ENCODE results near the gene RAPGEF1. TPM values are rescaled to one million over a fixed set of nuclear protein-coding genes. Genes with fewer than 3 reads are reported as not detected.

The RAPGEF1 gene
- total and polyA plus RNA-seq, 7 donors = 14.4 to 58.2 (median 45.3) TPM

GRCh38 chr9:131677444-131678180, 62.3 kb downstream of the RAPGEF1 start:
- Histone ChIP-seq H3K4me1 (peaks cover 0 to 76% (median 59%) of the 10 kb centered on the region in 4 donors), H3K27ac (peak overlapping the region; percentile 70 to 88 (median 78)), H3K27me3 (no peaks in the 10 kb centered on the region), H3K36me3 (no peaks in the 10 kb centered on the region), H3K4me3 (no peak overlapping the region), H3K9me3 (no peaks in the 10 kb centered on the region)
- TF ChIP-seq POLR2A (IDR thresholded peaks at IDR 0.05) = no peak
- TF ChIP-seq CTCF (IDR thresholded peaks at IDR 0.05) = no peak
- peak in 1 of 4 donors; percentile 39 for TF ChIP-seq POLR2AphosphoS5 (IDR thresholded peaks at IDR 0.05)
- TF ChIP-seq EP300 (IDR thresholded peaks at IDR 0.05) = peak in 1 of 4 donors; percentile 2
- WGBS, 2 donors = 36 to 67% methylated on average over 9 of the region's 9 CpGs
- no peak for DNase-seq
- intact Hi-C loops (cut with DNase I) = loop anchor here (5.0 kb wide), 1 partner anchor 55 kb away; no protein-coding TSS in a partner anchor

- Histone ChIP-seq H3K36me3 (no peaks in the 10 kb centered on the region), H3K9me3 (no peaks in the 10 kb centered on the region), H3K4me3 (no peak overlapping the region), H3K27ac (peak overlapping the region; percentile 70 to 88 (median 78)), H3K4me1 (peaks cover 0 to 76% (median 61%) of the 10 kb centered on the region in 4 donors), H3K27me3 (no peaks in the 10 kb centered on the region)
- intact Hi-C loops (cut with DNase I) = loop anchor here (5.0 kb wide), 1 partner anchor 55 kb away; no protein-coding TSS in a partner anchor
- no peak for TF ChIP-seq POLR2A (IDR thresholded peaks at IDR 0.05)
- TF ChIP-seq EP300 (IDR thresholded peaks at IDR 0.05) = no peak
- no peak for TF ChIP-seq POLR2AphosphoS5 (IDR thresholded peaks at IDR 0.05)
- TF ChIP-seq CTCF (IDR thresholded peaks at IDR 0.05) = no peak
- DNase-seq = no peak
- WGBS, 2 donors = 52 to 64% methylated on average over 4 of the region's 4 CpGs
These were observed 62.8 kb downstream of the RAPGEF1 start for GRCh38 chr9:131677049-131677443.

GRCh38 chr9:131676431-131676972, 63.4 kb downstream of the RAPGEF1 start:
- WGBS, 2 donors = 40 to 72% methylated on average over 6 of the region's 6 CpGs
- TF ChIP-seq CTCF (IDR thresholded peaks at IDR 0.05) (no peak), EP300 (IDR thresholded peaks at IDR 0.05) (peak in 1 of 4 donors; percentile 16), POLR2AphosphoS5 (IDR thresholded peaks at IDR 0.05) (peak in 1 of 4 donors; percentile 45)
- no peak for DNase-seq
- H3K9me3 ChIP-seq = no peaks in the 10 kb centered on the region
- H3K27me3 ChIP-seq = no peaks in the 10 kb centered on the region
- H3K36me3 ChIP-seq = no peaks in the 10 kb centered on the region
- intact Hi-C loops (cut with DNase I) = loop anchor here (5.0 kb wide), 1 partner anchor 56 kb away; no protein-coding TSS in a partner anchor
- H3K4me3 ChIP-seq = no peak overlapping the region
- peak overlapping the region; percentile 70 to 88 (median 78) for H3K27ac ChIP-seq
- H3K4me1 ChIP-seq = peaks cover 0 to 77% (median 58%) of the 10 kb centered on the region in 4 donors

- H3K4me3 ChIP-seq = no peak overlapping the region
These were observed 64.3 kb downstream of the RAPGEF1 start for GRCh38 chr9:131675437-131676022.

More at GRCh38 chr9:131675437-131676022, 64.3 kb downstream of the RAPGEF1 start:
- no peak for DNase-seq
- Histone ChIP-seq H3K27ac (peak overlapping the region; percentile 70 to 88 (median 78)), H3K36me3 (no peaks in the 10 kb centered on the region), H3K27me3 (no peaks in the 10 kb centered on the region), H3K4me1 (peaks cover 0 to 77% (median 63%) of the 10 kb centered on the region in 4 donors), H3K9me3 (no peaks in the 10 kb centered on the region)
- intact Hi-C loops (cut with DNase I) = loop anchor here (5.0 kb wide), 1 partner anchor 57 kb away; no protein-coding TSS in a partner anchor
- WGBS, 2 donors = 83 to 89% methylated on average over 6 of the region's 6 CpGs
- no peak for TF ChIP-seq EP300 (IDR thresholded peaks at IDR 0.05)
- no peak for TF ChIP-seq POLR2A (IDR thresholded peaks at IDR 0.05)
- TF ChIP-seq CTCF (IDR thresholded peaks at IDR 0.05) = no peak
- TF ChIP-seq POLR2AphosphoS5 (IDR thresholded peaks at IDR 0.05) = no peak

Data from sigmoid colon (tissue), 7 donors.